Parathyroid adenoma (tissue), 2 donors: ENCODE data around the gene LPO.

Experiments
- H2AFZ ChIP-seq: fragments of 300-600 bp; sonication (generic); one replicate; pipeline ENCODE4 v1.7.0; 2017; ENCODE audit warnings: antibody characterized with exemption, mild to moderate bottlenecking
- H3K27ac ChIP-seq: fragments of 300-600 bp; sonication (generic); one replicate; pipeline ENCODE4 v1.7.0; 2017
- H3K27me3 ChIP-seq: fragments of 300-600 bp; sonication (generic); one replicate; pipeline ENCODE4 v1.7.0; 2017; ENCODE audit warnings: low read length; ENCODE audit not compliant: control insufficient read depth, insufficient read depth
- H3K36me3 ChIP-seq: fragments of 300-600 bp; sonication (generic); one replicate; pipeline ENCODE4 v1.7.0; 2017; ENCODE audit warnings: low read length; ENCODE audit not compliant: control insufficient read depth, insufficient read depth
- H3K4me1 ChIP-seq: fragments of 300-600 bp; sonication (generic); one replicate; pipeline ENCODE4 v1.7.0; 2017; ENCODE audit warnings: control low read depth
- H3K4me2 ChIP-seq: fragments of 300-600 bp; sonication (generic); one replicate; pipeline ENCODE4 v1.7.0; 2017; ENCODE audit warnings: low read length
- H3K4me3 ChIP-seq: fragments of 300-600 bp; sonication (generic); one replicate; pipeline ENCODE4 v1.7.0; 2017; ENCODE audit warnings: low read depth, low read length
- H3K79me2 ChIP-seq: fragments of 300-600 bp; sonication (generic); one replicate; pipeline ENCODE4 v1.7.0; 2017; ENCODE audit warnings: control low read depth
- H3K9ac ChIP-seq: fragments of 300-600 bp; sonication (generic); one replicate; pipeline ENCODE4 v1.7.0; 2017; ENCODE audit warnings: mild to moderate bottlenecking
- H3K9me3 ChIP-seq: fragments of 300-600 bp; sonication (generic); one replicate; pipeline ENCODE4 v1.7.0; 2017; ENCODE audit warnings: low read length; ENCODE audit not compliant: control insufficient read depth
- TF ChIP-seq, protein P1 (sequence below): fragments of 300-600 bp; sonication (generic); IDR thresholded peaks from one replicate; pipeline ENCODE4 v1.7.0; 2017; ENCODE audit warnings: antibody characterized with exemption, mild to moderate bottlenecking
- donor health status: primary hyperparathyroidism.

Gene LPO

GRCh38 chr17:58265271-58265670 lies 26.9 kb downstream of the LPO start:
- Histone ChIP-seq H3K27ac (no peak overlapping the region), H3K4me1 (no peaks in the 10 kb centered on the region), H3K4me2 (no peak overlapping the region), H3K27me3 (no peaks in the 10 kb centered on the region), H3K9me3 (no peaks in the 10 kb centered on the region), H3K9ac (no peak overlapping the region), H3K36me3 (no peaks in the 10 kb centered on the region), H3K4me3 (no peak overlapping the region), H2AFZ (no peak overlapping the region), H3K79me2 (no peaks in the 10 kb centered on the region)
- TF ChIP-seq, protein P1, sequence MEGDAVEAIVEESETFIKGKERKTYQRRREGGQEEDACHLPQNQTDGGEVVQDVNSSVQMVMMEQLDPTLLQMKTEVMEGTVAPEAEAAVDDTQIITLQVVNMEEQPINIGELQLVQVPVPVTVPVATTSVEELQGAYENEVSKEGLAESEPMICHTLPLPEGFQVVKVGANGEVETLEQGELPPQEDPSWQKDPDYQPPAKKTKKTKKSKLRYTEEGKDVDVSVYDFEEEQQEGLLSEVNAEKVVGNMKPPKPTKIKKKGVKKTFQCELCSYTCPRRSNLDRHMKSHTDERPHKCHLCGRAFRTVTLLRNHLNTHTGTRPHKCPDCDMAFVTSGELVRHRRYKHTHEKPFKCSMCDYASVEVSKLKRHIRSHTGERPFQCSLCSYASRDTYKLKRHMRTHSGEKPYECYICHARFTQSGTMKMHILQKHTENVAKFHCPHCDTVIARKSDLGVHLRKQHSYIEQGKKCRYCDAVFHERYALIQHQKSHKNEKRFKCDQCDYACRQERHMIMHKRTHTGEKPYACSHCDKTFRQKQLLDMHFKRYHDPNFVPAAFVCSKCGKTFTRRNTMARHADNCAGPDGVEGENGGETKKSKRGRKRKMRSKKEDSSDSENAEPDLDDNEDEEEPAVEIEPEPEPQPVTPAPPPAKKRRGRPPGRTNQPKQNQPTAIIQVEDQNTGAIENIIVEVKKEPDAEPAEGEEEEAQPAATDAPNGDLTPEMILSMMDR, result no peak

DNA sequence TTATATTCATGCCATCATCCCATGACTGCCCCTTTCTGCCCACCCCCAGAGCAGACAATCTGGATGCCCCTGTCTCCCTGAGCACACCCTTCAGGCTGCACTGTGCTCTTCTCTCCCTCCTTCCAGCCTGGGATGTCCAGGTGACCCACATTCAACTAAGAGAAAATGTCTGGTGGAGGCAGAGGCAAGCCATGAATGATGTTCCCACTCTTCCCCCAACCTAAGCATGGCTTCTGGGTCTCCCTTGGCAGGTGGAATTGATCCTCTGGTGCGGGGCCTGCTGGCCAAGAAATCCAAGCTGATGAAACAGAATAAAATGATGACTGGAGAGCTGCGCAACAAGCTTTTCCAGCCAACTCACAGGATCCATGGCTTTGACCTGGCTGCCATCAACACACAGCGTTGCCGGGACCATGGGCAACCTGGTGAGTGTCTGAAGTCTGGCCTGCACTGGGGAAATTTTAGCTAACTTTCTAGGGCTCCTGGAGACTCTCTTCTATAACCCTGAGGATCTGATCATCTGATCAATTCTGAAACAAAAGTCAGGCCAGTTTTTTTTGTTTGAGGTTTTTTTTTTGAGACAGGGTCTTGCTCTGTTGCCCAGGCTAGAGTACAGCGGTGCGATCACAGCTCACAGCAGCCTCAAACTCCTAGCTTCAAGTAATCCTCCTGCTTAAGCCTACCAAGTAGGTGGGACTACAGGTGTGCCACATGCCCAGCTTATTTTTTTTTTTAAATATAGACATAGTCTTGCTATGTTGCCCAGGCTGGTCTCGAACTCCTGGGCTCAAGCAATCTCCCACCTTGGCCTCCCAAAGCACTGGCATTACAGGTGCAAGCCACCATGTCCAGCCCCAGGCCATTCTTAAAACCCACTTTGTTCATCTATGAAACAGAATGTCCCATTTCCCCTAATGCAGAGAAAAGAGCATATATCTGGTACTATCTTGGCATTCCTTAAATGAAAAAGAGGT lies 27.8 kb downstream of the LPO start:
- Histone ChIP-seq H3K27ac (no peak overlapping the region), H3K4me1 (no peaks in the 10 kb centered on the region), H3K79me2 (no peaks in the 10 kb centered on the region), H3K4me3 (no peak overlapping the region), H3K4me2 (no peak overlapping the region), H3K27me3 (no peaks in the 10 kb centered on the region), H3K9me3 (no peaks in the 10 kb centered on the region), H3K9ac (no peak overlapping the region), H2AFZ (no peak overlapping the region), H3K36me3 (no peaks in the 10 kb centered on the region)
- TF ChIP-seq, protein P1, result no peak

- Histone ChIP-seq H3K9ac (no peak overlapping the region), H3K27ac (no peak overlapping the region), H3K27me3 (no peaks in the 10 kb centered on the region), H3K4me2 (no peak overlapping the region), H3K36me3 (no peaks in the 10 kb centered on the region), H3K79me2 (no peaks in the 10 kb centered on the region), H2AFZ (no peak overlapping the region), H3K4me3 (no peak overlapping the region), H3K4me1 (no peaks in the 10 kb centered on the region), H3K9me3 (no peaks in the 10 kb centered on the region)
- TF ChIP-seq, protein P1, result no peak
Measured at GRCh38 chr17:58267347-58268324, 29.3 kb downstream of the LPO start.

GRCh38 chr17:58268326-58268725 lies 29.9 kb downstream of the LPO start:
- Histone ChIP-seq H3K9ac (no peak overlapping the region), H2AFZ (no peak overlapping the region)

More at GRCh38 chr17:58268326-58268725, 29.9 kb downstream of the LPO start:
- TF ChIP-seq, protein P1, result no peak
- Histone ChIP-seq H3K4me2 (no peak overlapping the region), H3K27ac (no peak overlapping the region), H3K4me3 (no peak overlapping the region), H3K9me3 (no peaks in the 10 kb centered on the region), H3K79me2 (no peaks in the 10 kb centered on the region), H3K36me3 (no peaks in the 10 kb centered on the region), H3K27me3 (no peaks in the 10 kb centered on the region), H3K4me1 (no peaks in the 10 kb centered on the region)
